GM18519 (cell line): ENCODE data around the gene SEMA3D.

Experiments used
- ATAC-seq: cut with Tn5 transposase; IDR thresholded peaks from one replicate; pipeline ENCODE4 v1.9.1; 2021; ENCODE audit warnings: mild to moderate bottlenecking, moderate library complexity; ENCODE audit not compliant: unreplicated experiment, low FRiP score

Gene SEMA3D

GRCh38 chr7:85052056-85052737 lies 134.7 kb downstream of the SEMA3D start:
- ATAC-seq = no peak

GRCh38 chr7:85046534-85046933 lies 140.3 kb downstream of the SEMA3D start:
- no peak for ATAC-seq

- peak; percentile 29 for ATAC-seq
Observed at GRCh38 chr7:85041605-85042216, 145.1 kb downstream of the SEMA3D start.

GRCh38 chr7:85039196-85039923 lies 147.5 kb downstream of the SEMA3D start:
- ATAC-seq = peak; percentile 88

GRCh38 chr7:85038466-85038865 lies 148.4 kb downstream of the SEMA3D start:
- ATAC-seq = no peak

GRCh38 chr7:85033263-85033662 lies 153.6 kb downstream of the SEMA3D start:
- no peak for ATAC-seq

GRCh38 chr7:85031475-85031874 lies 155.4 kb downstream of the SEMA3D start:
- ATAC-seq = no peak

GRCh38 chr7:85030893-85031292 lies 156.0 kb downstream of the SEMA3D start:
- ATAC-seq = peak; percentile 52

- peak; percentile 55 for ATAC-seq
Observed at GRCh38 chr7:85025312-85025756, 161.5 kb downstream of the SEMA3D start.

GRCh38 chr7:85023916-85024315 lies 162.9 kb downstream of the SEMA3D start:
- no peak for ATAC-seq

GRCh38 chr7:85023066-85023712 lies 163.7 kb downstream of the SEMA3D start:
- ATAC-seq = no peak

- ATAC-seq = no peak
Observed at GRCh38 chr7:85022064-85022697, 164.7 kb downstream of the SEMA3D start.

- ATAC-seq = no peak
Observed at GRCh38 chr7:85021101-85021704, 165.7 kb downstream of the SEMA3D start.

- no peak for ATAC-seq
Observed at GRCh38 chr7:85019778-85020177, 167.1 kb downstream of the SEMA3D start.

- ATAC-seq = no peak
Observed at GRCh38 chr7:85019176-85019575, 167.7 kb downstream of the SEMA3D start.

- ATAC-seq = no peak
Observed at GRCh38 chr7:85018498-85018897, 168.4 kb downstream of the SEMA3D start.

GRCh38 chr7:85016286-85016685 lies 170.6 kb downstream of the SEMA3D start:
- no peak for ATAC-seq

GRCh38 chr7:85014936-85015660 lies 171.8 kb downstream of the SEMA3D start:
- ATAC-seq = no peak

- ATAC-seq = no peak
Observed at GRCh38 chr7:85011127-85011526, 175.7 kb downstream of the SEMA3D start.

- no peak for ATAC-seq
Observed at GRCh38 chr7:85010306-85010705, 176.6 kb downstream of the SEMA3D start.
